Neural cell (in vitro differentiated cells): ENCODE data around the gene HIVEP1. TPM values are rescaled to one million over a fixed set of nuclear protein-coding genes. Genes with fewer than 3 reads are reported as not detected.

Experiments used
- H2AFZ ChIP-seq: fragments of 200-600, 300-800 bp; sonication (generic), shearing (Covaris generic); 2 replicates; pipeline ENCODE4 v1.6.0; 2014; ENCODE audit warnings: low read depth, mild to moderate bottlenecking, antibody characterized with exemption, low read length, moderate library complexity
- H3F3A ChIP-seq: fragments of 200-600 bp; shearing (Covaris generic); 2 replicates; pipeline ENCODE4 v1.6.1; 2016; ENCODE audit warnings: mild to moderate bottlenecking, moderate library complexity, mixed read lengths, antibody characterized with exemption, low read length; ENCODE audit not compliant: insufficient read depth, poor library complexity, severe bottlenecking
- H3K27ac ChIP-seq: fragments of 200-600, 300-800 bp; sonication (generic), shearing (Covaris generic); 2 replicates; pipeline ENCODE4 v1.5.1; 2014; ENCODE audit warnings: mild to moderate bottlenecking, low read length, moderate library complexity
- H3K27me3 ChIP-seq: fragments of 300-800, 200-600 bp; sonication (generic), shearing (Covaris generic); 2 replicates; pipeline ENCODE4 v1.6.0; 2014; ENCODE audit warnings: mild to moderate bottlenecking, low read depth, low read length, moderate library complexity; ENCODE audit not compliant: insufficient read depth
- H3K36me3 ChIP-seq: fragments of 300-800, 200-600 bp; sonication (generic), shearing (Covaris generic); 2 replicates; pipeline ENCODE4 v1.5.1; 2014; ENCODE audit warnings: mild to moderate bottlenecking, antibody characterized with exemption, low read length, moderate library complexity; ENCODE audit not compliant: insufficient read depth
- H3K4me2 ChIP-seq: fragments of 300-800, 200-600 bp; sonication (generic), shearing (Covaris generic); 2 replicates; pipeline ENCODE4 v1.6.0; 2014; ENCODE audit warnings: mild to moderate bottlenecking, low read length
- H3K4me3 ChIP-seq: fragments of 300-800, 200-600 bp; sonication (generic), shearing (Covaris generic); 2 replicates; pipeline ENCODE4 v1.5.1; 2014; ENCODE audit warnings: mild to moderate bottlenecking, low read length, moderate library complexity
- H3K79me2 ChIP-seq: fragments of 200-600 bp; shearing (Covaris generic); replicated peaks from 2 replicates; pipeline ENCODE4 v1.6.0; 2014; ENCODE audit warnings: mild to moderate bottlenecking, low read length, moderate library complexity; ENCODE audit not compliant: insufficient read depth
- H3K9ac ChIP-seq: fragments of 300-800, 200-600 bp; sonication (generic), shearing (Covaris generic); 2 replicates; pipeline ENCODE4 v1.6.1; 2016; ENCODE audit warnings: mild to moderate bottlenecking, low read length, mixed read lengths
- H3K9me2 ChIP-seq: fragments of 200-600 bp; shearing (Covaris generic); 2 replicates; pipeline ENCODE4 v1.6.1; 2016; ENCODE audit warnings: mild to moderate bottlenecking, low read length, mixed read lengths; ENCODE audit not compliant: insufficient read depth
- H3K9me3 ChIP-seq: fragments of 200-600, 300-800 bp; sonication (generic), shearing (Covaris generic); 2 replicates; pipeline ENCODE4 v1.6.1; 2016; ENCODE audit warnings: mild to moderate bottlenecking, mixed run types, low read length, moderate library complexity, mixed read lengths
- H4K20me1 ChIP-seq: fragments of 200-600 bp; shearing (Covaris generic); 2 replicates; pipeline ENCODE4 v1.6.1; 2016; ENCODE audit warnings: mild to moderate bottlenecking, mixed run types; ENCODE audit not compliant: insufficient read depth
- EP300 ChIP-seq: fragments of 450-650 bp; conservative IDR thresholded peaks from 2 replicates; pipeline ENCODE4 v1.6.1; 2014; ENCODE audit warnings: antibody characterized with exemption, mild to moderate bottlenecking, moderate library complexity; ENCODE audit not compliant: poor library complexity, severe bottlenecking
- EZH2 ChIP-seq: fragments of 200-600, 300-800 bp; shearing (Covaris generic), sonication (generic); IDR thresholded peaks from 2 replicates; pipeline ENCODE4 v1.6.1; 2014; ENCODE audit warnings: antibody characterized with exemption, low read length, borderline replicate concordance, mild to moderate bottlenecking; ENCODE audit not compliant: insufficient read depth, poor library complexity, severe bottlenecking
- MXI1 ChIP-seq: fragments of 450-650 bp; conservative IDR thresholded peaks from 2 replicates; pipeline ENCODE4 v1.6.1; 2014; ENCODE audit warnings: antibody characterized with exemption, mild to moderate bottlenecking; ENCODE audit not compliant: poor library complexity, severe bottlenecking
- POLR2AphosphoS5 ChIP-seq: IDR thresholded peaks from 2 replicates; pipeline ENCODE4 v1.6.1; 2012
- RAD21 ChIP-seq: fragments of 450-650 bp; conservative IDR thresholded peaks from 2 replicates; pipeline ENCODE4 v1.6.1; 2014; ENCODE audit warnings: antibody characterized with exemption, mild to moderate bottlenecking, moderate library complexity
- SMC3 ChIP-seq: fragments of 450-650 bp; conservative IDR thresholded peaks from 2 replicates; pipeline ENCODE4 v1.6.1; 2014; ENCODE audit warnings: antibody characterized with exemption, mild to moderate bottlenecking, moderate library complexity; ENCODE audit not compliant: poor library complexity
- TAF1 ChIP-seq: IDR thresholded peaks from 2 replicates; pipeline ENCODE4 v1.6.1; 2012; ENCODE audit warnings: low read depth
- polyA plus RNA-seq: library from polyadenylated mRNA; depleted of rRNA; stranded (reverse); fragments of >200 nt; gene quantifications from 2 replicates; pipeline ENCODE4 v1.2.3, GENCODE V29; 2014
- TF ChIP-seq, protein P1 (sequence below): IDR thresholded peaks from 2 replicates; pipeline ENCODE4 v1.6.1; 2012; ENCODE audit warnings: borderline replicate concordance
- TF ChIP-seq, protein P2 (sequence below): fragments of 450-650 bp; IDR thresholded peaks from 2 replicates; pipeline ENCODE4 v1.5.1; 2014; ENCODE audit warnings: antibody characterized with exemption, mild to moderate bottlenecking, moderate library complexity; ENCODE audit not compliant: poor library complexity, severe bottlenecking

Gene HIVEP1
- polyA plus RNA-seq, 1 donor from 2014 or later = 3.6 TPM

DNA sequence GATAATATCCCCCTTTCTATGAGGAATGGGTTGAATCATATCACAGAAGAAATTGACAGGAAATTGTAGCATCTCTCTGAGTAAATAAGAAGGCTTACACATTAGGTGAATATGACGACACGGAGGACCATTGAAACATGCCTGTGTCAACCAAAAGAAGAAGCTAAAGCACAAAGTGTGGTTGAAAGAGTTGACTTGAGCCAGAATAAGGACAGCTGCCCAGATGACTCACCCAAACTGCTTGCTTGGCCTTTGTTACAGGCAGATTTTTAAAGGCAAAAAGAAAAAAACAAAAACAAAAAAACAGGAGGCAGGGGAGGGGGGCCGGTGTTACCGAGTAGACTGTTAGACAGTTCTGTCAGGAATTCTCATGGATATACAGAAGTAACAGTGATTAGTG, 148.2 kb downstream of the HIVEP1 start:
- Histone ChIP-seq H3K27me3 (no peaks in the 10 kb centered on the region), H3F3A (no peaks in the 10 kb centered on the region), H3K79me2 (no peaks in the 10 kb centered on the region), H2AFZ (no peak overlapping the region), H3K27ac (no peak overlapping the region), H3K4me3 (no peak overlapping the region), H4K20me1 (no peaks in the 10 kb centered on the region), H3K9me3 (no peaks in the 10 kb centered on the region), H3K9me2 (no peaks in the 10 kb centered on the region), H3K9ac (no peak overlapping the region), H3K36me3 (peaks cover 11% of the 10 kb centered on the region), H3K4me2 (no peak overlapping the region)
- TF ChIP-seq RAD21 = no peak
- no peak for TF ChIP-seq EP300
- TF ChIP-seq, protein P1, sequence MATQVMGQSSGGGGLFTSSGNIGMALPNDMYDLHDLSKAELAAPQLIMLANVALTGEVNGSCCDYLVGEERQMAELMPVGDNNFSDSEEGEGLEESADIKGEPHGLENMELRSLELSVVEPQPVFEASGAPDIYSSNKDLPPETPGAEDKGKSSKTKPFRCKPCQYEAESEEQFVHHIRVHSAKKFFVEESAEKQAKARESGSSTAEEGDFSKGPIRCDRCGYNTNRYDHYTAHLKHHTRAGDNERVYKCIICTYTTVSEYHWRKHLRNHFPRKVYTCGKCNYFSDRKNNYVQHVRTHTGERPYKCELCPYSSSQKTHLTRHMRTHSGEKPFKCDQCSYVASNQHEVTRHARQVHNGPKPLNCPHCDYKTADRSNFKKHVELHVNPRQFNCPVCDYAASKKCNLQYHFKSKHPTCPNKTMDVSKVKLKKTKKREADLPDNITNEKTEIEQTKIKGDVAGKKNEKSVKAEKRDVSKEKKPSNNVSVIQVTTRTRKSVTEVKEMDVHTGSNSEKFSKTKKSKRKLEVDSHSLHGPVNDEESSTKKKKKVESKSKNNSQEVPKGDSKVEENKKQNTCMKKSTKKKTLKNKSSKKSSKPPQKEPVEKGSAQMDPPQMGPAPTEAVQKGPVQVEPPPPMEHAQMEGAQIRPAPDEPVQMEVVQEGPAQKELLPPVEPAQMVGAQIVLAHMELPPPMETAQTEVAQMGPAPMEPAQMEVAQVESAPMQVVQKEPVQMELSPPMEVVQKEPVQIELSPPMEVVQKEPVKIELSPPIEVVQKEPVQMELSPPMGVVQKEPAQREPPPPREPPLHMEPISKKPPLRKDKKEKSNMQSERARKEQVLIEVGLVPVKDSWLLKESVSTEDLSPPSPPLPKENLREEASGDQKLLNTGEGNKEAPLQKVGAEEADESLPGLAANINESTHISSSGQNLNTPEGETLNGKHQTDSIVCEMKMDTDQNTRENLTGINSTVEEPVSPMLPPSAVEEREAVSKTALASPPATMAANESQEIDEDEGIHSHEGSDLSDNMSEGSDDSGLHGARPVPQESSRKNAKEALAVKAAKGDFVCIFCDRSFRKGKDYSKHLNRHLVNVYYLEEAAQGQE = no peak
- no peak for TF ChIP-seq SMC3
- no peak for TF ChIP-seq EZH2
- TF ChIP-seq, protein P2, sequence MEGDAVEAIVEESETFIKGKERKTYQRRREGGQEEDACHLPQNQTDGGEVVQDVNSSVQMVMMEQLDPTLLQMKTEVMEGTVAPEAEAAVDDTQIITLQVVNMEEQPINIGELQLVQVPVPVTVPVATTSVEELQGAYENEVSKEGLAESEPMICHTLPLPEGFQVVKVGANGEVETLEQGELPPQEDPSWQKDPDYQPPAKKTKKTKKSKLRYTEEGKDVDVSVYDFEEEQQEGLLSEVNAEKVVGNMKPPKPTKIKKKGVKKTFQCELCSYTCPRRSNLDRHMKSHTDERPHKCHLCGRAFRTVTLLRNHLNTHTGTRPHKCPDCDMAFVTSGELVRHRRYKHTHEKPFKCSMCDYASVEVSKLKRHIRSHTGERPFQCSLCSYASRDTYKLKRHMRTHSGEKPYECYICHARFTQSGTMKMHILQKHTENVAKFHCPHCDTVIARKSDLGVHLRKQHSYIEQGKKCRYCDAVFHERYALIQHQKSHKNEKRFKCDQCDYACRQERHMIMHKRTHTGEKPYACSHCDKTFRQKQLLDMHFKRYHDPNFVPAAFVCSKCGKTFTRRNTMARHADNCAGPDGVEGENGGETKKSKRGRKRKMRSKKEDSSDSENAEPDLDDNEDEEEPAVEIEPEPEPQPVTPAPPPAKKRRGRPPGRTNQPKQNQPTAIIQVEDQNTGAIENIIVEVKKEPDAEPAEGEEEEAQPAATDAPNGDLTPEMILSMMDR = no peak
- no peak for TF ChIP-seq TAF1
- TF ChIP-seq MXI1 = no peak
- no peak for TF ChIP-seq POLR2AphosphoS5

DNA sequence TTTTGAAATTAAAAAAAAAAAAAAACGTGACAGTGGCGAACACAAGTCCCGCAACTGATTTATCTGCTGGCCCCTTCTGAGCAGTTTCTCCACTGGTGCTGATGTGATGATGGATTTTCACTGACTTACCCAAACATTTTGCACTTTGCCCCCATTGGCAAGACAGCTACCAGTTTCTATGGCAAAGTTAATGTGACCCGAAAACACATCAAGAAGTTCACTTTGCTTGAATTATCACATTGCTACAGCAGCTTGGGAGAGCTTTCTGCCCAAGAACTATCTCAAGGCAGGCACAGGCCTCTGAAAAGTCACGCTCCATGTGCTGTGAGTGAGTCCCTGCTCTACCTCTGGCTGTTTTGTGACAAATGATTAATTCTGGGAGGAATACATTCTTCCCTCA, 150.1 kb downstream of the HIVEP1 start:
- no peaks in the 10 kb centered on the region for H3K9me2 ChIP-seq
- H3K4me2 ChIP-seq = no peak overlapping the region
- H2AFZ ChIP-seq = no peak overlapping the region
- H3K36me3 ChIP-seq = peaks cover 11% of the 10 kb centered on the region
- TF ChIP-seq MXI1 = no peak
- TF ChIP-seq SMC3 = no peak
- no peak for TF ChIP-seq EP300
- no peak for TF ChIP-seq RAD21
- H3K27ac ChIP-seq = no peak overlapping the region
- no peaks in the 10 kb centered on the region for H3K27me3 ChIP-seq
- H3K9ac ChIP-seq = no peak overlapping the region
- no peaks in the 10 kb centered on the region for H3K9me3 ChIP-seq
- no peaks in the 10 kb centered on the region for H3K79me2 ChIP-seq
- no peaks in the 10 kb centered on the region for H3F3A ChIP-seq
- no peaks in the 10 kb centered on the region for H4K20me1 ChIP-seq
- no peak overlapping the region for H3K4me3 ChIP-seq

DNA sequence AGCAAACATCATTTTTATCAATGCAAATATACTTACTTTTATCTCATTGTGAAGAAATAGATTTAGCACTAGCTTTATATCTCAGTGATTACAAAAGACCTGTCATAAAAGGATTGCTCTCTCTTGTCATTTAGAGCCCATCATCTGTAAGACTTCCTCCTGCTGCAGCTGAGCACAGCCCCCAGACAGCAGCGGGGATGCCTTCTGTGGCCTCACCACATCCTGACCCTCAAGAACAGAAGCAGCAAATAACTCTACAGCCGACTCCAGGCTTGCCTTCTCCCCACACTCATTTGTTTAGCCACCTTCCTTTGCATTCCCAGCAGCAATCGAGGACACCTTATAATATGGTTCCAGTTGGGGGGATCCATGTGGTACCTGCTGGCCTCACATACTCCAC, 151.0 kb downstream of the HIVEP1 start:
- Histone ChIP-seq H3K4me3 (no peak overlapping the region), H4K20me1 (no peaks in the 10 kb centered on the region), H3K9ac (no peak overlapping the region), H3K27me3 (no peaks in the 10 kb centered on the region), H3F3A (no peaks in the 10 kb centered on the region), H3K9me3 (no peaks in the 10 kb centered on the region), H3K27ac (no peak overlapping the region), H3K36me3 (peaks cover 11% of the 10 kb centered on the region), H2AFZ (no peak overlapping the region), H3K9me2 (no peaks in the 10 kb centered on the region), H3K79me2 (no peaks in the 10 kb centered on the region), H3K4me2 (no peak overlapping the region)
- TF ChIP-seq EZH2 = no peak
- no peak for TF ChIP-seq POLR2AphosphoS5
- TF ChIP-seq MXI1 = no peak
- TF ChIP-seq TAF1 = no peak
- TF ChIP-seq EP300 = no peak
- no peak for TF ChIP-seq SMC3
